ACC112 (cell line): ENCODE data around the gene HOXB4.

Experiments
- H2AFZ ChIP-seq: fragments of 200-600 bp; sonication (generic); one replicate; pipeline ENCODE4 v1.6.0; 2017; ENCODE audit warnings: antibody characterized with exemption, low read length; ENCODE audit not compliant: unreplicated experiment
- H3K27ac ChIP-seq: fragments of 200-600 bp; sonication (generic); 2 replicates; pipeline ENCODE4 v1.5.1; 2014; ENCODE audit warnings: low read depth, mild to moderate bottlenecking, antibody characterized with exemption, low read length, moderate library complexity
- H3K27me3 ChIP-seq: fragments of 200-600 bp; sonication (generic); 2 replicates; pipeline ENCODE4 v1.6.1; 2014; ENCODE audit warnings: mild to moderate bottlenecking, antibody characterized with exemption, low read length, moderate library complexity, mixed read lengths; ENCODE audit not compliant: insufficient read depth
- H3K36me3 ChIP-seq: fragments of 200-600 bp; sonication (generic); 2 replicates; pipeline ENCODE4 v1.6.1; 2016; ENCODE audit warnings: mild to moderate bottlenecking, antibody characterized with exemption, low read length, moderate library complexity, mixed read lengths; ENCODE audit not compliant: insufficient read depth
- H3K4me1 ChIP-seq: fragments of 200-600 bp; sonication (generic); one replicate; pipeline ENCODE4 v1.6.1; 2016; ENCODE audit warnings: low read length, mixed read lengths; ENCODE audit not compliant: insufficient read depth, unreplicated experiment, control insufficient read depth
- H3K4me3 ChIP-seq: fragments of 200-600 bp; sonication (generic); 2 replicates; pipeline ENCODE4 v1.5.1; 2014; ENCODE audit warnings: mild to moderate bottlenecking, low read depth, low read length
- H3K79me2 ChIP-seq: fragments of 200-600 bp; sonication (generic); one replicate; pipeline ENCODE4 v1.6.0; 2016; ENCODE audit warnings: low read length; ENCODE audit not compliant: control insufficient read depth, unreplicated experiment, insufficient read depth

The HOXB4 gene

GRCh38 chr17:48553190-48553547, 25.0 kb downstream of the HOXB4 start:
- H3K27me3 ChIP-seq: peaks cover 98% of the 10 kb centered on the region
- no peak overlapping the region for H3K27ac ChIP-seq

GRCh38 chr17:48552466-48553189, 25.5 kb downstream of the HOXB4 start:
- Histone ChIP-seq H3K36me3 (no peaks in the 10 kb centered on the region), H3K27ac (no peak overlapping the region), H3K4me1 (no peaks in the 10 kb centered on the region), H3K27me3 (peaks cover 98% of the 10 kb centered on the region), H2AFZ (no peak overlapping the region), H3K4me3 (no peak overlapping the region), H3K79me2 (no peaks in the 10 kb centered on the region)

More at GRCh38 chr17:48553190-48553547, 25.0 kb downstream of the HOXB4 start:
- Histone ChIP-seq H3K4me1 (no peaks in the 10 kb centered on the region), H3K79me2 (no peaks in the 10 kb centered on the region), H3K36me3 (no peaks in the 10 kb centered on the region), H2AFZ (no peak overlapping the region), H3K4me3 (no peak overlapping the region)

DNA sequence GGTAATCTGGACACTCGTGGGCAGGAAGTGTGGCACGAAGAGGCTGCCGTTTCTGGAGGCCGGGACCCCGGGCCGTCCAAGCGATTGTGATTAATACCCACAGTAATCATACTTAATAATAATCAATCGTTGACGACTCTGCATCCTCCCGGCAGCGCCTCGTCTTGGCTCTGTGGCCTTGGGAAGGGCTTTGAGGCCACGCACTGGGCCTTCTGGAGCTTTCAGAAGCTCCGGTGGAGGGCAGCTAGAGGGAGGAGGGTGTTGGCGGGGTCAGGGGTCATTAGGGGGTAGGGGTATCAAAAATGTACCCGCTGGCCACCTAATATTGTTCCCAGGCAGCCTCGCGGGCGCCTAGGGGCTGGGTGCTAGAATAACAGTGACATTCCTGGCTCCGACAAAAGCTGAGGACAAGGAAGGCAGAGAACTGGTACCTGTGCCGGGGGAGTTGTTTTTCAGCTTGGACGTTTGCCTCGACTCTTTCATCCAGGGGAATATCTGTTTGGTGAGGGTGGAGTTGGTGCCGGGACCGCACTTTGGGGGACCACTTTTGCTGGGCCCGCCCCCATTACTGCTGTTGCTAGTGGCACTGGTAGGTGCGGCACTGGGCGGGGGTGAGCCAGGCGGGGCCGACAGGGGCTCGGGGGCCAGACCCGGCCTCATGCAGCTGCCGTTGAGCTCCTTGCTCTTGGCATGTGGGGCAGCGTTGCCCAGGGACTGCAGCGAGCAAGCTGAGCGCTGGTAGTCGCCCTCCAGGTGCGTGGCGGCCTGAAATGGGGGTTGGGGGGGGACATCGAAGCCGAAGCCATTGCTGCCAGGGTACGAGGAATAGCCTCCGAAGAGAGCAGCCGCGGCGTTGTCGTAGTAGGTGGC, 26.3 kb downstream of the HOXB4 start:
- Histone ChIP-seq H3K79me2 (no peaks in the 10 kb centered on the region), H3K4me3 (no peak overlapping the region), H3K36me3 (no peaks in the 10 kb centered on the region), H3K4me1 (no peaks in the 10 kb centered on the region), H3K27ac (no peak overlapping the region), H3K27me3 (peaks cover 98% of the 10 kb centered on the region), H2AFZ (no peak overlapping the region)

DNA sequence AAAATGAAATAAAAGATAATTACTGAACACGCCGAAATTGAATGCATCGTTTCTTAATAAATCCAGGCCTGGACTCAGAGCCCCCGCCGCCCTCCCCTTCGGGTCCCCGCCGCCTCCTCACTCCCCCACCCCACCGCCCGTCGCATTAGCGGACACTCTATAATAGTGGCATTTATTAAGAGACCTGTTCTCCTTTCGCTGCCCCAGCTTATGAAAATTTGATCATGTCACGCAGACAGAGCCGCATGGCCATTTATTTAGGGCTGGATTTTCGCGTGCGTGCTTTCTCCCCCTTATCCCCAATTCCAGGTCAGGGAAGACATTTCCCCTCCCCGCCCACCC, 27.0 kb downstream of the HOXB4 start:
- Histone ChIP-seq H3K27ac (no peak overlapping the region), H3K27me3 (peaks cover 98% of the 10 kb centered on the region), H2AFZ (no peak overlapping the region), H3K36me3 (no peaks in the 10 kb centered on the region), H3K79me2 (no peaks in the 10 kb centered on the region), H3K4me1 (no peaks in the 10 kb centered on the region), H3K4me3 (no peak overlapping the region)

DNA sequence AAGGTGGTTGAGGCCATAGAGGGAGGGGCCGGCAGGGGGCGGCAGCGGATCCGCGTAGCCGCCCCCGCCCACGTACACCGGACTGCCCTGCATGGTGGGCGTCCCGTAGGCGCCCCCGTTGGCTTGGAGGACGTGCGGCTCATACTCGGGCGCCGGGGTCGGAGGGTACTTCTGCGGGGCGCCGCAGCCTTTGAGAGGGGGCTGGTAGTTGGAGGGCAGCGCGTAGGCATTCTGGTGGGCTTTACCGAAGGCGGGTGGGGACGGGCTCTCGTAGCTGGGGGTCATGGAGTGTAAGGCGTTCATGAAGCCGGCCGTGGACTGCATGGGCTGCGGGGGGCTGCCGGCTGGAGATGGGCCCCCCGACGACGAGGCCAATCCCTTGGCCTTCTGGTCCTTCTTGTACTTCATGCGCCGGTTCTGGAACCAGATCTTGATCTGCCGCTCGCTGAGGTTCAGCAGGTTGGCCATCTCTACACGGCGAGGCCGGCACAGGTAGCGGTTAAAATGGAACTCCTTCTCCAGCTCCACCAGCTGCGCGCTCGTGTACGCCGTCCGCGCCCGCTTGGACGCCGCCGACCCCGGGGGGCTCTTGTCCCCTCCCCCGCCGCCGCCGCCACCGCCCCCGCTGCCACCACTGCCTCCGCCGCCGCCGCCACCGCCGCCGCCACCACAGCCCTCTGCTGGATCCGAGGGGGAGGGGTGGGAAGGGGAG, 27.5 kb downstream of the HOXB4 start:
- Histone ChIP-seq H2AFZ (no peak overlapping the region), H3K4me3 (no peak overlapping the region), H3K27ac (no peak overlapping the region), H3K4me1 (no peaks in the 10 kb centered on the region), H3K27me3 (peaks cover 98% of the 10 kb centered on the region), H3K79me2 (no peaks in the 10 kb centered on the region), H3K36me3 (no peaks in the 10 kb centered on the region)

- Histone ChIP-seq H3K79me2 (no peaks in the 10 kb centered on the region), H2AFZ (no peak overlapping the region), H3K27me3 (peaks cover 100% of the 10 kb centered on the region), H3K4me1 (no peaks in the 10 kb centered on the region), H3K36me3 (no peaks in the 10 kb centered on the region), H3K27ac (no peak overlapping the region), H3K4me3 (no peak overlapping the region)
These were observed 28.1 kb downstream of the HOXB4 start for GRCh38 chr17:48549914-48550501.

GRCh38 chr17:48549281-48549630, 28.9 kb downstream of the HOXB4 start:
- Histone ChIP-seq H3K4me3 (no peak overlapping the region), H3K27me3 (peaks cover 100% of the 10 kb centered on the region), H3K36me3 (no peaks in the 10 kb centered on the region), H3K79me2 (no peaks in the 10 kb centered on the region), H3K27ac (no peak overlapping the region), H3K4me1 (no peaks in the 10 kb centered on the region), H2AFZ (no peak overlapping the region)

GRCh38 chr17:48548523-48549280, 29.4 kb downstream of the HOXB4 start:
- Histone ChIP-seq H3K27ac (no peak overlapping the region), H3K4me3 (no peak overlapping the region), H3K36me3 (no peaks in the 10 kb centered on the region), H2AFZ (no peak overlapping the region), H3K27me3 (peaks cover 100% of the 10 kb centered on the region), H3K4me1 (no peaks in the 10 kb centered on the region), H3K79me2 (no peaks in the 10 kb centered on the region)

- Histone ChIP-seq H3K36me3 (no peaks in the 10 kb centered on the region), H3K4me3 (no peak overlapping the region), H3K4me1 (no peaks in the 10 kb centered on the region), H3K27ac (no peak overlapping the region), H2AFZ (no peak overlapping the region), H3K79me2 (no peaks in the 10 kb centered on the region), H3K27me3 (peaks cover 100% of the 10 kb centered on the region)
These were observed 30.2 kb downstream of the HOXB4 start for GRCh38 chr17:48547808-48548522.
